Caco-2 (cell line): ENCODE results near the gene WDR27. TPM values are rescaled to one million over a fixed set of nuclear protein-coding genes. Genes with fewer than 3 reads are reported as not detected.

Experiments
- BruUV-seq: library from RNA; stranded (reverse); fragments of 400-500 nt; replicated peaks from 2 replicates; lab custom pipeline; 2021; lab: Mats Ljungman, UMichigan
- CTCF ChIA-PET: fragments of 300-600 bp; sonication (Branson Sonifier 250); formaldehyde crosslinking; loops from one replicate; lab custom pipeline; 2022; ENCODE audit warnings: antibody characterized with exemption; lab: Charles Lee
- POLR2A ChIA-PET: fragments of 300-600 bp; sonication (Branson Sonifier 250); formaldehyde crosslinking; loops from one replicate; lab custom pipeline; 2022; ENCODE audit warnings: antibody characterized with exemption; lab: Charles Lee
- DNase-seq, 2 experiments: peaks; one replicate each; pipeline versions ENCODE4 v3.0.0 to v3.0.0-alpha.2; 2020 to 2022
- H3K27me3 ChIP-seq: replicated peaks from 2 replicates; pipeline ENCODE4 v1.6.0; 2011; ENCODE audit warnings: low read length; ENCODE audit not compliant: control insufficient read depth, insufficient read depth
- H3K36me3 ChIP-seq: 2 replicates; pipeline ENCODE4 v1.5.1; 2011; ENCODE audit warnings: low read length; ENCODE audit not compliant: control insufficient read depth, insufficient read depth
- H3K4me1 ChIP-seq: fragments of 250-450 bp; sonication (Bioruptor Pico); 2 replicates; pipeline ENCODE4 v1.5.1; 2020; ENCODE audit warnings: mild to moderate bottlenecking
- H3K4me3 ChIP-seq: 2 replicates; pipeline ENCODE4 v1.5.1; 2011; ENCODE audit warnings: low read depth, mild to moderate bottlenecking, control low read depth, low read length
- H3K9me3 ChIP-seq: fragments of 250-450 bp; sonication (Bioruptor Pico); 2 replicates; pipeline ENCODE4 v1.5.1; 2020; ENCODE audit warnings: mild to moderate bottlenecking, moderate library complexity
- H3K27ac Mint-ChIP-seq: one replicate; pipeline ENCODE4 v1.8.0; 2022; ENCODE audit warnings: mixed read lengths; ENCODE audit not compliant: unreplicated experiment
- H3K27me3 Mint-ChIP-seq: one replicate; pipeline ENCODE4 v1.8.0; 2022; ENCODE audit warnings: mixed read lengths; ENCODE audit not compliant: insufficient read depth, unreplicated experiment
- H3K36me3 Mint-ChIP-seq: one replicate; pipeline ENCODE4 v1.8.0; 2022; ENCODE audit warnings: mild to moderate bottlenecking, mixed read lengths; ENCODE audit not compliant: insufficient read depth, unreplicated experiment
- H3K4me1 Mint-ChIP-seq: one replicate; pipeline ENCODE4 v1.8.0; 2022; ENCODE audit warnings: low read depth, mixed read lengths; ENCODE audit not compliant: unreplicated experiment
- H3K4me3 Mint-ChIP-seq: one replicate; pipeline ENCODE4 v1.8.0; 2022; ENCODE audit warnings: mild to moderate bottlenecking, moderate library complexity, mixed read lengths; ENCODE audit not compliant: unreplicated experiment
- H3K9me3 Mint-ChIP-seq: one replicate; pipeline ENCODE4 v1.8.0; 2022; ENCODE audit warnings: mixed read lengths; ENCODE audit not compliant: unreplicated experiment
- intact Hi-C: fragments of 100-400 bp; cut with micrococcal nuclease; formaldehyde crosslinking; loops from one replicate; pipeline ENCODE4 v1.10.0; 2022; ENCODE audit not compliant: unreplicated experiment
- total RNA-seq: library from RNA; stranded (reverse); gene quantifications from 2 replicates; pipeline ENCODE4 v1.2.3, GENCODE V29; 2022
- TF ChIP-seq, protein P1 (sequence below), 2 experiments: fragments of 200-600 bp in 1 of 2; IDR thresholded peaks; 1 replicate in 1 of 2; 2 replicates in 1 of 2; pipeline versions ENCODE4 v1.5.1 to v1.8.0; 2011 to 2022; ENCODE audit warnings: antibody characterized with exemption in 1 of 2, control low read depth in 1 of 2, inconsistent platforms in 1 of 2, low read depth in 1 of 2, low read length in 1 of 2, mild to moderate bottlenecking in 1 of 2, moderate library complexity in 1 of 2; ENCODE audit not compliant: insufficient read depth in 1 of 2, severe bottlenecking in 1 of 2, unreplicated experiment in 1 of 2

WDR27 gene
- total RNA-seq, 1 experiment from 2014 or later, result 62.9 TPM

DNA sequence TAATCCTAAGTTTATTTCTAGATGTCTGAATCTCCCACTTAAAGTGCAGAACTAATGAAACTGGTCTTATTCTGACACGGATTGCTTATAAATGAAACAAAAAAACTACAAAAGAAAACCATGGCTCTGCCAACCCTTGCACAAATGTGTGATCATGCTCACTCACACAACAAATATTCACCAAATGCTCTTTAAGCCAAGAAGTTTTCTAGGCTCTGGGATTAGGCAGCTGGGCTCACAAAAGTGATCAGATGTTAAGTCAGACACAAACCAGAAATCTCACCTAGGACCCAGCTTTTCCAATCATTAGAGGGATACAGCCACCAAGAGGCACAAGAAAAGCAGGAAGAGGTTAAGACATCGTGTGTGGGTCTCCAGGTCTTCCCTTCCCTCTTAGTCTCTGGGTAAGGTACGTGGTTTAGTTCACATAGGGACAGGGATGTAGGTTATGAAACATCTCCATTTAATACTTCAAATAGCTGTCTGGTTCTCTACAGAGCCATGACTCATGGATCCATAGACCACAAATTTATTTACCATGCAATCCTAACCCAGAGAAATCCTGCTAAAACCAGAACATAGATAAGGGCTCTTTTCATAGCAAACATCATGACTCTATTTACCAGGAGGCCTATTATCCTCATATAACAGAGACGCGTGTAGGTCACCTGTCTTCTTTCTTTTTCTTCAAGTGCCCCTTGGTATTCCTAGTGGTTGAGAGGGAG, 165.2 kb downstream of the WDR27 start:
- POLR2A ChIA-PET, result no interaction called here
- H3K9me3 Mint-ChIP-seq, result peaks cover 24% of the 10 kb centered on the region
- H3K27ac Mint-ChIP-seq, result no peak overlapping the region
- Histone ChIP-seq H3K27me3 (no peaks in the 10 kb centered on the region), H3K4me3 (no peak overlapping the region), H3K36me3 (no peaks in the 10 kb centered on the region), H3K4me1 (no peaks in the 10 kb centered on the region), H3K9me3 (no peaks in the 10 kb centered on the region; the same call in 1 of the 2 replicates)
- CTCF ChIA-PET, result no interaction called here
- intact Hi-C loops, result no loop called here
- BruUV-seq, result no TSS peak
- no peaks in the 10 kb centered on the region for H3K36me3 Mint-ChIP-seq
- no peaks in the 10 kb centered on the region for H3K4me1 Mint-ChIP-seq
- H3K27me3 Mint-ChIP-seq, result no peaks in the 10 kb centered on the region
- TF ChIP-seq, protein P1, sequence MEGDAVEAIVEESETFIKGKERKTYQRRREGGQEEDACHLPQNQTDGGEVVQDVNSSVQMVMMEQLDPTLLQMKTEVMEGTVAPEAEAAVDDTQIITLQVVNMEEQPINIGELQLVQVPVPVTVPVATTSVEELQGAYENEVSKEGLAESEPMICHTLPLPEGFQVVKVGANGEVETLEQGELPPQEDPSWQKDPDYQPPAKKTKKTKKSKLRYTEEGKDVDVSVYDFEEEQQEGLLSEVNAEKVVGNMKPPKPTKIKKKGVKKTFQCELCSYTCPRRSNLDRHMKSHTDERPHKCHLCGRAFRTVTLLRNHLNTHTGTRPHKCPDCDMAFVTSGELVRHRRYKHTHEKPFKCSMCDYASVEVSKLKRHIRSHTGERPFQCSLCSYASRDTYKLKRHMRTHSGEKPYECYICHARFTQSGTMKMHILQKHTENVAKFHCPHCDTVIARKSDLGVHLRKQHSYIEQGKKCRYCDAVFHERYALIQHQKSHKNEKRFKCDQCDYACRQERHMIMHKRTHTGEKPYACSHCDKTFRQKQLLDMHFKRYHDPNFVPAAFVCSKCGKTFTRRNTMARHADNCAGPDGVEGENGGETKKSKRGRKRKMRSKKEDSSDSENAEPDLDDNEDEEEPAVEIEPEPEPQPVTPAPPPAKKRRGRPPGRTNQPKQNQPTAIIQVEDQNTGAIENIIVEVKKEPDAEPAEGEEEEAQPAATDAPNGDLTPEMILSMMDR (IDR thresholded peaks at IDR 0.05; ENCODE audit: insufficient read depth in 1 of 2, low read depth in 1 of 2, low read length in 1 of 2, severe bottlenecking in 1 of 2, unreplicated experiment in 1 of 2), result no peak
- H3K4me3 Mint-ChIP-seq, result no peak overlapping the region
- DNase-seq, result no peak

DNA sequence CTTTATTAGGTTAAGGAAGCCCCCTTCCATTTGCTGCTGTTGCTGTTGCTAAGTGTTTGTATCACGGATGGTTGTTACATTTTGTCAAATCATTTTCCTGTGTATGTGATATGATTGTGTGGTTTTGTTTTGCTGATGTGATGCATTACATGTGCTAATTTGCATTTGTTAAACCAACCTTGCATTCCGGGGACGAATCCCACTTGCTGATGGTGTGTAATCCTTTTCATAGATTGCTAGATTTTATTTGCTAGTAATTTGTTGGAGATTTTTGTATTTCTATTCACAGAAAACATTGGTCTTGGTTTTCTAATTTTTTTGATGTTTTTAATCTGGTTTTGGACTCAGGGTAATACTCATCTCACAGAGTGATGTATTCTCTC, 167.8 kb downstream of the WDR27 start:
- Mint-ChIP-seq H3K9me3 (peaks cover 24% of the 10 kb centered on the region), H3K27me3 (no peaks in the 10 kb centered on the region), H3K4me3 (no peak overlapping the region), H3K36me3 (no peaks in the 10 kb centered on the region), H3K4me1 (no peaks in the 10 kb centered on the region), H3K27ac (no peak overlapping the region)
- Histone ChIP-seq H3K4me1 (no peaks in the 10 kb centered on the region), H3K9me3 (no peaks in the 10 kb centered on the region; the same call in 1 of the 2 replicates), H3K36me3 (no peaks in the 10 kb centered on the region), H3K27me3 (no peaks in the 10 kb centered on the region), H3K4me3 (no peak overlapping the region)
- DNase-seq, result no peak
- no TSS peak for BruUV-seq
- TF ChIP-seq, protein P1 (IDR thresholded peaks at IDR 0.05; ENCODE audit: insufficient read depth in 1 of 2, low read depth in 1 of 2, low read length in 1 of 2, severe bottlenecking in 1 of 2, unreplicated experiment in 1 of 2), result no peak
- CTCF ChIA-PET, result no interaction called here
- POLR2A ChIA-PET, result no interaction called here
- intact Hi-C loops, result no loop called here

DNA sequence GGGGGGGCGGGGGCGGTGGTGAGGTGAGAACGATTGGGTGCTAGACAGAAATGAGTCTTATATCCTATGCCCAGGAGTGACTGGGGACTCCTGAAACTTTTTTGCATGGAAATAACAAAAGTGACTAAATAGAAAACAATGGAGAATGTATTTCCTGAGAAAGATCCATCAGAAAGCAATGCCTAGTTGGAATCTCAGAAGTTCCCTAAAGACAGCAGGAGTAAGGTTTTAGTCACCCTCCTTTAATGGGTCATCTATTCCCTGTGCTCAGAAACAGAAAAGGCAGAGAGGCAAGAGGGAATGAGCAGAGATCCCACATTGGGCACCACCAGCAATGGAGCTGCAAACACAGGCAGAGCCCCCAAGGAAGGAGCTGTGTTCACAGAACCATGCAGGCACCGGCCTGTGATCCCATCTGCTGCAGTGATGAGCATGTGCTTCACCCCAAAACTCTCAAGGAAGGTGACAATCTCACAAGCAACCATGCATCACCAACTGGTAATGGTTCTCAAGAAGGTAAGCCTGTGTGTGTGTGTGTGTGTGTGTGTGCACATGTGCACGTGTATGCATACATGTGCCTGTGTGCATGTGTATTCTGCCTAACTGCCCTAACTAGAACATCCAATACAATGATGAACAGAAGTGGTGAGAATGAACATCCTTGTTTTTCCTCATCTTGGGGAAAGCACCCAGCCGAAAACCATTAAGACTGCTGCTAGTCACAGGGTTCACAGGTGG, 168.4 kb downstream of the WDR27 start:
- no peak for DNase-seq
- CTCF ChIA-PET, result no interaction called here
- Mint-ChIP-seq H3K27ac (no peak overlapping the region), H3K27me3 (no peaks in the 10 kb centered on the region), H3K4me1 (no peaks in the 10 kb centered on the region), H3K36me3 (no peaks in the 10 kb centered on the region), H3K9me3 (peaks cover 24% of the 10 kb centered on the region), H3K4me3 (no peak overlapping the region)
- TF ChIP-seq, protein P1 (IDR thresholded peaks at IDR 0.05; ENCODE audit: insufficient read depth in 1 of 2, low read depth in 1 of 2, low read length in 1 of 2, severe bottlenecking in 1 of 2, unreplicated experiment in 1 of 2), result no peak
- Histone ChIP-seq H3K4me1 (no peaks in the 10 kb centered on the region), H3K4me3 (no peak overlapping the region), H3K27me3 (no peaks in the 10 kb centered on the region), H3K9me3 (no peaks in the 10 kb centered on the region; the same call in 1 of the 2 replicates), H3K36me3 (no peaks in the 10 kb centered on the region)
- POLR2A ChIA-PET, result no interaction called here
- BruUV-seq, result no TSS peak
- intact Hi-C loops, result no loop called here
